ENCODE results near the gene METTL25B.

DNA sequence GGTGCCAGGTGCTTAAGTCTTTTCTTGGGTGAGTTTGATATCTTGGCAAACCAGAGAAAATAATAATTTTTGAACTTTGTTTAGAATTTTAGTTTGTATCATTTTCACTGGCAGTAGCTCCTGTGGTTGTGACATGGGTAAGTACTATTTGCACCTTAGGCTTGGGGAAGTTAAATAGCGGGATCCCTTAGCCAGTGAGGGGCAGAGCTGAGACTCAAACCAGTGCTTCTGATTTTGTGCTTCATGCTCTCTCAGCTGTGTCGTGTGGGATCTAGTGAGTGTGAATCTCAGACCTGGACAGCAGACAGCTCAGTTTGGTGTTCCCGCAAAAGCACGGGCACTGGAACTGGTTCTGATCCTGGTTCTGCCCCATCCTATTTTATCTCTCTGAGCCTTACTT is 48.7 kb downstream of the METTL25B start:
- TF ChIP-seq, protein P1, sequence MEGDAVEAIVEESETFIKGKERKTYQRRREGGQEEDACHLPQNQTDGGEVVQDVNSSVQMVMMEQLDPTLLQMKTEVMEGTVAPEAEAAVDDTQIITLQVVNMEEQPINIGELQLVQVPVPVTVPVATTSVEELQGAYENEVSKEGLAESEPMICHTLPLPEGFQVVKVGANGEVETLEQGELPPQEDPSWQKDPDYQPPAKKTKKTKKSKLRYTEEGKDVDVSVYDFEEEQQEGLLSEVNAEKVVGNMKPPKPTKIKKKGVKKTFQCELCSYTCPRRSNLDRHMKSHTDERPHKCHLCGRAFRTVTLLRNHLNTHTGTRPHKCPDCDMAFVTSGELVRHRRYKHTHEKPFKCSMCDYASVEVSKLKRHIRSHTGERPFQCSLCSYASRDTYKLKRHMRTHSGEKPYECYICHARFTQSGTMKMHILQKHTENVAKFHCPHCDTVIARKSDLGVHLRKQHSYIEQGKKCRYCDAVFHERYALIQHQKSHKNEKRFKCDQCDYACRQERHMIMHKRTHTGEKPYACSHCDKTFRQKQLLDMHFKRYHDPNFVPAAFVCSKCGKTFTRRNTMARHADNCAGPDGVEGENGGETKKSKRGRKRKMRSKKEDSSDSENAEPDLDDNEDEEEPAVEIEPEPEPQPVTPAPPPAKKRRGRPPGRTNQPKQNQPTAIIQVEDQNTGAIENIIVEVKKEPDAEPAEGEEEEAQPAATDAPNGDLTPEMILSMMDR (IDR thresholded peaks at IDR 0.05) = no peak
- no peak for TF ChIP-seq POLR2A (IDR thresholded peaks at IDR 0.05)
